HG03432 (cell line): ENCODE results near the gene KCNAB2.

ENCODE experiments used
- ATAC-seq: cut with Tn5 transposase; IDR thresholded peaks from one replicate; pipeline ENCODE4 v1.9.1; 2021; ENCODE audit warnings: mild to moderate bottlenecking, moderate library complexity; ENCODE audit not compliant: unreplicated experiment

KCNAB2 gene

DNA sequence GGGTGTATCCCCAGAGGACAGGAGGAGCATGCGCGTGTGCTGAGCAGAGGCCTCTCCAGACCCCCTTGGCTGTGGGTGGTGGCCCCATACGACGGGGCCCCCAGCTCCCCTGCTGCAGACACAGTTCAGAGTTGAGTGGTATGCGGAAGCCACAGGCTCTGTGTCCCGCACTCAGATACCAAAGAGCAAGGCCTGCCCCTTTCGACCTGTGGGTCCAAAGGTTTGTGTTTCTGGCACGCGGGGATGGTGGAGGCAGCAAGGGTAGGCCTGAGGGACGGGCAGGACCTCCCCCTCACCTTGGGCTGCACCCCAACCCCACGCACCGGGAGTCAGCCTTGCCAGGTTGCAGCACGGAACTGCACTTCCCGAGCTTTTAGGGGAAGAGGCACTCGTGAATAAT is at the start of gene KCNAB2:
Gene KCNAB2, plus strand, starts transcription at position 328 of the 400 bp plus-strand sequence. CDS start 5,649 bp downstream, outside the sequence.
- no peak for ATAC-seq

- no peak for ATAC-seq
Observed at GRCh38 chr1:5996641-5997270, 48.9 kb upstream of the KCNAB2 start.

DNA sequence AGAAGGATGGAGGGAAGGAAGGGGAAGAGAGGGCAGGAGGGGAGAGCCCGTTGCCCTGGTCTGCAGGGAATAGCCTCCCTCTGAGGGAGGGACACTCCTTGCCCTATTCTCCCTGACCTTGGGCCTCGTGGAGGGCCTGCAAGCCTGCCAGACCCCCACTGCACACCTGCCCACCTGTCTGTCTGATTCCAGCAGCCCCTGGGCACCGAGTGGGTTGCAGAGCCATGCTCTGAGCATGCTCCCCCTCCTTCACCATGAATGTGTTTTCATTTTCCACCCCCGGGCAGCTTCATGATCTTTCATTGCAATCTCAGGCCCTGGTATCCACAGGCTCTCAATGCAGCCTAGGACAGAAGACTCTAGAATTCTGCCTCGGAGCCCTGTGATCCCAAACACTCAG is 48.4 kb upstream of the KCNAB2 start:
- no peak for ATAC-seq

- no peak for ATAC-seq
Observed at GRCh38 chr1:5998051-5998905, 47.4 kb upstream of the KCNAB2 start.

DNA sequence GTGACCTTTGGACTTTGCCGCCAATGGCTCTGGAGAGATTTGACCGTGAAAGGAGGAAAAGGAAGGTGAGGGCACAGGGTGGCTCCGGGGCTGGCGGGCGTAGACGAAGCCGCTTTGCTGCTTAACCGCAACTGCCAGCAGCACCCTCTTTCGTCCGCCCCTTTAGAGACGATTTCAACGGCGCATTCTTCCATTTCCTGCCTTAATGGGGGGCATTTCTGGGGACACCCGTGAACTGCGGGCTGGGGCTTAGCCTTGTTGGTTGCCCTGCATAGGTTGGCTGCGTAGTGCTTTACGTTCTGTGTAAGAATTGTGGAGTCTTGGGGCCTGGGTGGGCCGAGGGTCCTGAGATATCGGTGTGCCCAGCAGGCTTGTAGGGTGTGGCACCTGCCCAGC is 46.8 kb upstream of the KCNAB2 start:
- ATAC-seq = no peak

DNA sequence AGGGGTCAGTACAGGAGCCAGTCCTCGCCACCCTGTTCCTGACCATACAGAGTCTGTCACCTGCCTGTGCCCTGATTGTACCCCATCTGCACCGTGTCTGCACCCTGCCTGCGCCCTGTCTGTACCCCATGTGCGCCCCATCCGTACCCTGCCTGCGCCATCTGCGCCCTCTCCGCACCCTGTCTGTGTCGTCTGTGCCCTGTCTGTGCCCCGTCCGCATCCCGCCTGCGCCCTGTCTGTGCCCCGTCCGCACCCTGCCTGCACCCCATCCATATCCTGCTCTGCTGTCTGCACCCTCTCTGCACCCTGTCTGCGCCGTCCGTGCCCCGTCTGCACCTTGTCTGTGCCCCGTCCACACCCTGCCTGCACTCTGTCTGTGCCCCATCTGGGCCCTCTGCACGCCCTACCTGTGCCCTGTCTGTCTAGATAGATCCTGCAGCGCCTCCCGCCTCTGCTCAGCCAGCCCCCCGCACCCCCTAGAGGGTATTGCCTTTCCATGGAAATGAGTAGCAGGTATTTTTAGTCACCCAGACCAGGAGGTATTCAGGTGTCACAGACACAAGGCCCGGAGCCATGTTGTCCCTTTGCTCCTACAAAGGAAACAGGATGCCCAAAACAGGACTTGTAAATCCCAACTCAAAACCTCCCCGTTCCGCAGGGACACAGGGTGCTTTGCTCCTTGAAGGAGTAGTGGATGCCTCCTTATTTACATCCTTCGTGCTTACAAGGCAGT is 45.8 kb upstream of the KCNAB2 start:
- ATAC-seq = no peak

DNA sequence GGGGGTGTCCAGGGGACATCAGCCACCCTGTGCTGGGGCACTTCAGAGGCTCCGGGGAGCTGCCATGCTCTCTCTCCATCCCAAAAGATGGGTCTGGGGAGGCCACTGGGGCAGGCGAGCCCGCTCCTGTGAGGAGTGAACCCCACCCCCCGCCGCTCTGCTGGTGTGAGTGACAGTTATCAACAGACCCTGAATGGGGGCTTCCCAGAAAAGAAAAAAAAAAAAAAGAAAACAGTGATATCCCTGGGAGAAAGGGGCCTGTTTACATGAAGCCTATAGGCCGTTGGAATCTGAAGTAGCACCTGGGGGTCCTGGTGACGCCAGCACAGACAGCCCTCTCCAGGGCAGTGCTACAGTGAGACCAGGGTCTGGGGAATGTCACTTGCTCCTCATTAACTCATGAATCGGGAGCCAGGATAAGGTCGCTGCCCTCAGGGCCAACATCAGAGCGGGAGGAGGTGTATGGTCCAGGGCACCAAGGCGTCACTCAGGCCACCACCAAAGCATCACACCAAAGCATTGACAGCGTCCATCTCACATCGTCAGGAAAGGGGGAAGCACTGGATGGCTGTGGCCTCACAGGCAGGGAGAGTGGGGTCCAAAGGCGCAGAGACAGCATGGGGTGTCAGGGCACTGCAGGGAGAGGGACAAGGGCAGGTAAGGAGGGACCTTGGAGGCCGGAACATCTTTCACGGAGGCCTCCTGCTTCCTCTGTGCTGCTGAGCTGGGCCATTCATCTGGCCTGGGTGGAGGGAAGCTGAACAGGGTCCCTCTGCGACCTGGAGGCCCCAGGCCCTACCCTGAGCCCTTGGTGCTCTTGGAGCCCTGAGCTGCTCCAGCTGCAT is 45.0 kb upstream of the KCNAB2 start:
- ATAC-seq = no peak

- no peak for ATAC-seq
Observed at GRCh38 chr1:6001992-6002576, 43.6 kb upstream of the KCNAB2 start.

DNA sequence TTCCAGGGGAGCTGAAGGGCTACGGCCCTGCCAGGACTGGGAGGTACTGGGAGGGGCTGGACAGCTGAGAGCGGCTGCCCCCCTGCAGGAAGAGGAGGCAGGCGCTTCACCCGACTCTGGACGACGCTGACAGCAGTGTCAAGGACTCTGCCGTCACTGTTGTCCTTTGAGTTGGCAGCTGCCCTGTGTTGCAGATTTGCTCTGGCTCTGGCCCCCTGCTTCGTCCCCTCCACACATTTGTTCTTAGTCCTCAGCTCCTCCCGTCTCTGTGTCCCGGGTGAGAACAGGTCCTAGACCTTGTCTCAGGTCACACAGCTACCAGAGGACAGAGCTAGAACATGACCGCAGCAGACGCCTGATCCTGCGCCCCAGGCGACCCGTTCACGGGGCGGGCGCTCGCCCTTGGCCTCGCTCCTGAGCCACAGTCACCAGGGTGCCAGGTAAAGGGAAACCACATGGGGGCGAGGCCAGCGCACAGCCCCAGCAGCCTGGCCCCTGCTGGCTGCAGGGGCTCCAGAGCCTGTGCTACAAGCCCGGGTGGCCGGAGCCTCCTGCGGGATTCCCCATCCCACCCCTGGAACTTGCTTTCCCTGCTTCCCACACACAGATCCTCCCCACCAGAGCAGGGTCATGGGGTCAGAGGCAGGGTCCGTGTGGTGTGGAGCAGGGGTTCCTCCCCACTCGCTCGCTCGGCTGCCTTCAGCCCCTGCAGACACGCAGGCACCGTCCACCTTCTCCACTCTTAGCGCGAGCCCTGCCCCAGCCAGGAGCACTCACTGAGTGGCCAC is 42.8 kb upstream of the KCNAB2 start:
- ATAC-seq = no peak

DNA sequence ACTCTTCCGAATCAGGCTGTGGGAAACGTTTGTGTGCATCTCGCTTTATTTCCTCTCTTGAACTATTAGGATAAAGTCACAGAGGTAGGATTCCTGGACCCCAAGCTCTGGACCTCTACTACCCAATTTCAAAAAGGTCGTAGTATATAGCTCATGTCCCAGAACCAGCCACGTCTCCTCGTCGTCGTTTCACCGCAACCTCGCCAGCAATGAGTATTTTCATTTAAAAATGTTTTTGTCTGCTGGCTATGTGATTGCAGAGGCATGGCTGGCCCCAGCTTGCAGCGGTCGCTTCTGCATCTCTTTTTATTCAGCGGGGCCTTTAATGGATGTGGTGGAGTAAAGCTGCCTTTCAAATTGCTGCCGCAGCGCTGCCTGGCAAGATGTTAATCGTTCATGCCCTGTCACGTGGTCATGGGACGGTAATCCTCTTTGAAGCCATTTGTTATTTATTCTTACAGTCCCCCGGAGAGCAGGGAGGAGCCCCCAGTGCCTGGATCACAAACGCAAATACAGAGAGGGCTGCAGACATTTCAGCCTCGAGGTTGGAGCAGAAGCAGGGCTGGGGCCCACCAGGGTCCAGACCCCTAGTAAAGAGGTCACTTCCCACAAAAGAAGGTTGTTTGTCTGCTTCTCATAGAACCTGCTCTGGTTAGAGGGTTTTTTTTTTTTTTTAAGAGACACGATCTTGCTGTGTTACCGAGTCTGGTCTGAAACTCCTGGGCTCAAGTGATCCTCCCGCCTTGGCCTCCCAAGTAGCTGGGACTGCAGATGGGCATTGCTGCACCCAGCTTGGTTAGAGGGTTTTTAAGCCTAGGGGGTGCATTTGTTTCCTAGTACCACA is 41.9 kb upstream of the KCNAB2 start:
- ATAC-seq = no peak

- ATAC-seq = no peak
Observed at GRCh38 chr1:6004412-6005123, 41.1 kb upstream of the KCNAB2 start.

GRCh38 chr1:6005276-6005917 is 40.3 kb upstream of the KCNAB2 start:
- no peak for ATAC-seq

DNA sequence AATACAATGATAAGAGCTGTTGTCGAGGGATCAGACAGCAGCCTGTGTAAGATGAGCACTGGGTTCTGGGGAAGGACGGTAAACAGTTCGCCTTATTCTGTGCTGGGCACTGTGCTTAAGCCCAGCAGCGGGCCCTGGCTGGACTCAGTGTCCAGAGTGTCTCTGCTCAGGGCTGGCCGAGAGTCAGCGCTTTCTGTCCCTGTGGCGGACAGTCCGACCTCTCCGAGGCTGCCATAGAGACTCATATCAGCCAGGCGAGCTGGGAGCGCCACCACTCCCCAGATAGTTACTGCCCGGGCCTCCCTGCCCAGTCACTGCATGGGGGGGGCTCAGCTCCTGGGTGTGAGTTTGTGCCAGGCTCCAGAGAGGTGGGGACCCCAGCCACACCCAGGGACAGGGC is 38.8 kb upstream of the KCNAB2 start:
- no peak for ATAC-seq

- ATAC-seq = no peak
Observed at GRCh38 chr1:6007318-6008083, 38.2 kb upstream of the KCNAB2 start.

GRCh38 chr1:6008084-6008415 is 37.6 kb upstream of the KCNAB2 start:
- no peak for ATAC-seq

GRCh38 chr1:6008696-6009095 is 37.0 kb upstream of the KCNAB2 start:
- ATAC-seq = no peak
